Astrocyte (in vitro differentiated cells and primary cell): ENCODE results near the gene MDFIC.

Source experiments
- CTCF ChIP-seq: IDR thresholded peaks from 2 replicates; pipeline ENCODE4 v1.5.1; 2011; ENCODE audit warnings: low read depth, mild to moderate bottlenecking, inconsistent platforms, low read length, moderate library complexity; ENCODE audit not compliant: insufficient read depth
- EZH2 ChIP-seq: IDR thresholded peaks from 2 replicates; pipeline ENCODE4 v1.6.1; 2012; ENCODE audit warnings: mild to moderate bottlenecking, low read length, inconsistent platforms; ENCODE audit not compliant: insufficient read depth

DNA sequence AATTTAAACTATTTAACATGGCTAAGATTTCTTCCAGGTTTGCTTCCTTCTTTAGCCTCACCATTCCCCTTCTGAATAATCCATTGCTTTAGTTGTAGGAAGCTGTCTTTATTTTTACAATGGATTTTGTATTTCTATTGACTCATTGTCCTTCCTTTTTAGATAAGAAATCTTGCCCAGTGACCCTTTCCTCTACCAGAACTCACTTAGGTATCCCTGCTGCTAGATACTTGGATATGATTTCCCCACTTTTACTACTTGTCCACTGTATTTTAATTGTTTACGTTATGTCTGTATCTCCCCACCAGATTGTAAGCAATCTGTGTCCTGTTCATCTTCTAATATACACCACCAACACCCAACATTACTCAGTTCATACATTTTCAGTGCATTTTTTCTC, 47.7 kb upstream of the MDFIC start:
- TF ChIP-seq CTCF (no peak), EZH2 (no peak)
